HS-27A (cell line): ENCODE results near the gene TMEM145.
"Not testable (repeated sequence)": the region's sequence is repeated elsewhere in the genome, so short reads cannot be mapped to it uniquely, and the experiment has no call there.

Experiments used
- DNase-seq: peaks from one replicate; pipeline ENCODE4 v3.0.0-alpha.2; 2012; ENCODE audit warnings: low read depth, missing footprints

TMEM145 gene

GRCh38 chr19:42313096-42313839, at the start of gene TMEM145:
Gene TMEM145 (plus strand): TSS chr19:42313309. CDS start chr19:42313377, 68 bp downstream.
- DNase-seq = no peak

GRCh38 chr19:42266105-42266504, 47.0 kb upstream of the TMEM145 start:
- DNase-seq = not testable (repeated sequence)

GRCh38 chr19:42266928-42267603, 46.0 kb upstream of the TMEM145 start:
- not testable (repeated sequence) for DNase-seq

- no peak for DNase-seq
Observed at GRCh38 chr19:42267644-42268141, 45.4 kb upstream of the TMEM145 start.

GRCh38 chr19:42268142-42268703, 44.9 kb upstream of the TMEM145 start:
- DNase-seq = peak; percentile 100

GRCh38 chr19:42268704-42269477, 44.2 kb upstream of the TMEM145 start, which contains the start of gene CIC:
Gene CIC (plus strand): TSS chr19:42269252. CDS start chr19:42271784, 2,532 bp downstream.
- peak; percentile 100 for DNase-seq

- DNase-seq = no peak
Observed at GRCh38 chr19:42269478-42270345, 43.4 kb upstream of the TMEM145 start.

GRCh38 chr19:42270346-42271044, 42.6 kb upstream of the TMEM145 start:
- no peak for DNase-seq

- no peak for DNase-seq
Observed at GRCh38 chr19:42271045-42271419, 42.1 kb upstream of the TMEM145 start.

GRCh38 chr19:42271861-42272534, 41.1 kb upstream of the TMEM145 start:
- no peak for DNase-seq

- DNase-seq = no peak
Observed at GRCh38 chr19:42272535-42272897, 40.6 kb upstream of the TMEM145 start.

- DNase-seq = no peak
Observed at GRCh38 chr19:42272989-42273406, 40.1 kb upstream of the TMEM145 start.

GRCh38 chr19:42273407-42274064, 39.6 kb upstream of the TMEM145 start:
- no peak for DNase-seq

- no peak for DNase-seq
Observed at GRCh38 chr19:42274065-42274682, 38.9 kb upstream of the TMEM145 start.

GRCh38 chr19:42275103-42275502, 38.0 kb upstream of the TMEM145 start:
- no peak for DNase-seq

GRCh38 chr19:42275517-42275916, 37.6 kb upstream of the TMEM145 start:
- DNase-seq = no peak

GRCh38 chr19:42276284-42276683, 36.8 kb upstream of the TMEM145 start:
- DNase-seq = no peak

- DNase-seq = no peak
Observed at GRCh38 chr19:42276821-42277220, 36.3 kb upstream of the TMEM145 start.
